Right ventricle myocardium superior (tissue), 1 donor: ENCODE results near the gene NHLRC2. TPM values are rescaled to one million over a fixed set of nuclear protein-coding genes. Genes with fewer than 3 reads are reported as not detected.
"Not testable (repeated sequence)": the region's sequence is repeated elsewhere in the genome, so short reads cannot be mapped to it uniquely, and the experiment has no call there.

Experiments used
- ATAC-seq: fragments of 200-7000 bp; cut with Tn5 transposase; one replicate; pipeline ENCODE4 v1.9.1; 2020; ENCODE audit warnings: mild to moderate bottlenecking; ENCODE audit not compliant: poor library complexity
- DNase-seq: peaks from one replicate; pipeline ENCODE4 v3.0.0-alpha.2; 2020
- intact Hi-C: fragments of 100-400 bp; cut with DNase I; formaldehyde crosslinking; loops from one replicate; pipeline ENCODE4 v1.11.2; 2022
- total RNA-seq: library from RNA; stranded (reverse); fragmentation: NEBNext Ultra II Directional; extraction: Animal tissue kit (Norgen Biotek cat#: 25700); gene quantifications from one replicate; pipeline ENCODE4 v1.2.1, GENCODE V29; 2021
- donor health status: DM: no; HTN: yes; CAD: no; lungs with severe emphysema.

NHLRC2 gene
- total RNA-seq, 1 donor from 2014 or later, result 57.5 TPM

- ATAC-seq (peak; percentile 67), DNase-seq (peak; percentile 41)
- intact Hi-C loops, result no loop called here
Measured at GRCh38 chr10:113922787-113923570, 68.5 kb downstream of the NHLRC2 start.

DNA sequence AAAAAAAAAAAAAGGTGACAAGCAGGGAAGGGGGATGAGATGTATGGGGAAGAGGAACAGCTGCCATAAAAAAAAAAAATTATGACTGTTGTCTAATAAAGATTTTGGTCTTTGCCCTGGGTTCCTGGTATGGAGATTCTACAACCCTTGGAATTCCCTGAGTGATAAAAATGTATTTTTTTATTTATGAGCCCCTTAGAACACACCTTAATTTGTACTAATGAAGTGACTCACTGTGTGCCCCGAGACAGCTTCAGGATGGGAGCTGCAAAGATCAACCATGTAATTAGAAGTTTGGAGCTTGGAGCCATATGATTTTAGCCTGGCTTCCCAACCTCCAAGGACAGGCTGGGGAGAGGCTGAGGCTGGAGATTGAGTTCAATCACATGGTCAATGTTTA, 69.7 kb downstream of the NHLRC2 start:
- DNase-seq (no peak), ATAC-seq (no peak)
- intact Hi-C loops, result no loop called here

DNA sequence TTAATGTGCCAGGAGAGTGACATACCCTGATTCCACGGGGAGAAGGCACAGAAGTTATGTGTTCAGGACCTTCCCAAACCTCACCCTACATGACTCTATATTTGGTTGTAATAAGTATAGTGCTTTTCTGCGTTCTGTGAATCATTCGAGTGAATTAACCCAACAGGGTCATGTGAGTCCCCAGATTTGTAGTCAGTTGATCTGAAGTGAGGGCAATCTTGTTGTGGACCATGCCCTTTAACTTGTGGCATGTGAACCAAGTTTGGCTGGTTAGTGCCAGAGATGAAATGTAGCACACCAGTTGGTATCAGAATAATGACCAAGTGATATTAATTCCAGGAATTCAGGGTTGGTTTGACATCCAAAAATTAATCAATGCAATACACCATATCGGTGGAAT, 70.2 kb downstream of the NHLRC2 start:
- DNase-seq (no peak), ATAC-seq (no peak)
- intact Hi-C loops, result no loop called here

- DNase-seq (no peak), ATAC-seq (no peak)
- intact Hi-C loops, result no loop called here
Measured at GRCh38 chr10:113927440-113927839, 73.0 kb downstream of the NHLRC2 start.

DNA sequence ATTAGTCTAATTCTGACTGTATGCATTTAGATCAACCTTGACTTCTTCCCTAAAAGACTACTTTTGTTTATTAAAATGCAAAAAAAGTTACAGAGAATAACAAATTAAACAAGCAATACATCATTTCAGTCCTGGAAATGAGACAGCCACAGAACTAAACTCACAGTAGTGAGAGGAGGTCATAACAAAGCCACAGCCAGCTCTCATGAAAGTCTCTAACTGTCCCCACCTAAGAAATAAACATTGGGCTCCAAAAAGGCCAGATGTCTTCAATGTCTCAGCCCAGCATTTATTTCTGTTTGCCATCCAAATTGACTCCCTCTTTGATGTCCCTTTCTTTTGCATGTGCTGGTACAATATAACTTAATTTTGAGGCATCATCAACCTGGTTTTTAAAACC, 74.4 kb downstream of the NHLRC2 start:
- intact Hi-C loops, result no loop called here
- DNase-seq, result no peak
- ATAC-seq, result no peak

DNA sequence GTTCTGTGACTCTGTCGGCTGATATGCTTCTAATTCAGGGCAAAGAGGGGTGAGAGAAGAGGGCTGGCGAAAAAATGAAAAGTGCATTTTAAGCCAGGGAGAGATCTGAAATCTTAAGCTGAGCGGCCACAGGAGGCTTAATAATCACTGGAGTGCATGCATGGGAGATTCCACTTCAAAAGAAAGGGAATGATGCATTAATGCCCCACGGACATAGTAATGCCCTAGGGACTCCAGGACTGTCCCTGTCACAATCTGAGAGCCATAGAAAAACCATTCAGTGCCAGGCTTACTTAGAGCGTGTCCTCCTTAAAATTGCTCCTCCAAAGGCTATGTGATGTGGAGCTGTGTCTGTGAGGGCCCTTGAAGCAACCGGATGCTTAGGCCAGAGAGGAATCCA, 75.1 kb downstream of the NHLRC2 start:
- ATAC-seq (no peak), DNase-seq (no peak)
- intact Hi-C loops, result no loop called here

- DNase-seq, result no peak
- ATAC-seq, result no peak
- intact Hi-C loops, result no loop called here
Measured at GRCh38 chr10:113930482-113931057, 76.1 kb downstream of the NHLRC2 start.

DNA sequence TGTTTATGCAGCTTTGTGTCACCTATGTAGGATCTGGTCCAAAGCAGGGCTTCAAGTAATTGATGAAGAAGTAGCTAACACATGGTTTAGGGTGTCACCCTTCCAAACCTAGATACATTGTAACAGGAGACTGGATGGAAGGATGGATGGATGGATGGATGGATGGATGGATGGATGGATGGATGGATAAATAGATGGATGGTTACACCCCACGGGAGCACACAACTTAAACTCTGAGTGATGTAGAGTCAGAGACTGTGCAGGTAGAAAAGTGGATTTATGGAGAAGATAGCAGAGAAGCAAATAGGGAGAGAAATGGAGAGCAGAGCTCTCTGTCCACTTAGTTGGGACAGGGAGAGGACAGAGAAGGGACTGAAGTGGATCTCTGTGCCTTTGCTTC, 78.4 kb downstream of the NHLRC2 start:
- ATAC-seq, result no peak
- no peak for DNase-seq
- intact Hi-C loops, result no loop called here

- DNase-seq (no peak), ATAC-seq (no peak)
- intact Hi-C loops, result no loop called here
Measured at GRCh38 chr10:113933894-113934532, 79.6 kb downstream of the NHLRC2 start.

- intact Hi-C loops, result no loop called here
- DNase-seq, result no peak
- ATAC-seq, result no peak
Measured at GRCh38 chr10:113937258-113937657, 82.8 kb downstream of the NHLRC2 start.

GRCh38 chr10:113937756-113938155, 83.3 kb downstream of the NHLRC2 start:
- intact Hi-C loops, result no loop called here
- DNase-seq, result no peak
- ATAC-seq, result no peak

DNA sequence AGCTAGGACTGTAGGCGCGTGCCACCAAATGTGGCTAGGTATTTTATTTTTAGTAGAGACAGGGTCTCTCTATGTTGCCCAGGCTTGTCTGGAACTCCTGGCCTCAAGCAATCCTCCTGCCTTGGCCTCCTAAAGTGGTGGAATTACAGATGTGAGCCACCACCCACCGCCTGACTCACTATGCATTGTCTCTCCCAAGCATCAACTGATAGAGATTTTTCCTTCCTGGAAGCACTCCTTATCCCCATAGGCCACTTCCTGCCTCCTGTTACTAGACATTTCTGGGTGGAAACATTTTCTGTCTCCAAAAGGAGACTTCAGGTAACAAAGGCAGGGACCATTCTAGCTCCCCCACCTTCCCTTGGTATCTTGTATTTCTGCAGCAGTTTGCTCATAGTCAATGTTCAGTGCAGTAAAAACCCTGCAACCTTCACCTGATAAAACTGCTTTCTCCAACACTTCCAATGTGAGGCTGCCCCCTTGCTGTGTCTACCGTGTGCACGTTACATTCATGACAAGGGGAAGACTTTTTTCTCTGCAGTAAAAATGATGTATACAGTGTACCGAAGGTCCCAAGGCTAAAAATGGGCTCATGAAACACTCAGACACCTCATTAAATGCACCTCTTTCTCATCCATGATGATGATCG, 84.9 kb downstream of the NHLRC2 start:
- intact Hi-C loops, result no loop called here
- no peak for DNase-seq
- ATAC-seq, result no peak

- ATAC-seq, result no peak
- no peak for DNase-seq
- intact Hi-C loops, result no loop called here
Measured at GRCh38 chr10:113941140-113941539, 86.7 kb downstream of the NHLRC2 start.

DNA sequence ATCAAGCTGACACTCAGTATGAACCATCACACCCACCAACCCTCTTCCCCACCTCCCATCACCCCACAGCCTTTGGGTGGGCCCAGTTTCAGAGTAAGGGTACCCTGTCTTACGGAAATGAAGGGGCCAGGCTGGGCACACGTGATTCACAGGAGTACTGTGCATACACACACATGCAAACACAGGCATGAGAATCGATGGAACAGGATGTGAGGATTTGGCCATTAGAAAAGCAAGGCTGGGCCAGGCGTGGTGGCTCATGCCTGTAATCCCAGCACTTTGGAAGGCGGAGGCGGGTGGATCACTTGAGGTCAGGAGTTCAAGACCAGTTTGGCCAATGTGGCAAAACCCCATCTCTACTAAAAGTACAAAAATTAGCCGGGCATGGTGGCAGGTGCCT, 88.7 kb downstream of the NHLRC2 start:
- intact Hi-C loops, DNase-seq: not testable (repeated sequence)

GRCh38 chr10:113945075-113945686, 90.7 kb downstream of the NHLRC2 start:
- intact Hi-C loops, result no loop called here
- ATAC-seq (no peak), DNase-seq (no peak)

More for the DNA sequence above, 88.7 kb downstream of the NHLRC2 start:
- not testable (repeated sequence) for ATAC-seq

DNA sequence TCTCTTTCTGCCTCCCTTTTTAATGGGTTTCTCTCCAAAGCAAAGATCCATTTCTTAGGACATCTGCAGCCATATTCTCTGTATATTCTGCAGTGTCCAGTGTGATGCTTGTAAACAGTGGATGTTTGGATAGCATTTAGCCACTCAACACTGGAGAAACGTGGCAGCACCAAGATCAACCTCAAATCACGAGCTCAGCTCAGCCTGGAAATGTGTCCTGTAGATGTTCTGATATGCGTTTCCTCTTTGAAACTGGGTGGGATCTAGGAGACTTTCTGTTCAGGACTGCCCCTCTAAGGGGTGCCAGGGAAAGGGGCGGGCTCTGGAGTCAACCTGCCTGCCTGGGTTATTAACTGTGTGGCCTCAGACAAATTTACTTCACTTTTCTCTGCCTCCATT, 91.2 kb downstream of the NHLRC2 start:
- intact Hi-C loops, result no loop called here
- ATAC-seq (no peak), DNase-seq (no peak)

- ATAC-seq, result peak; percentile 75
- intact Hi-C loops, result no loop called here
- peak; percentile 50 for DNase-seq
Measured at GRCh38 chr10:113947184-113948041, 93.0 kb downstream of the NHLRC2 start.

GRCh38 chr10:113948048-113948447, 93.6 kb downstream of the NHLRC2 start:
- DNase-seq, result no peak
- intact Hi-C loops, result no loop called here
- ATAC-seq, result peak; percentile 33
